ENCODE data around the gene SNAP47. TPM values are rescaled to one million over a fixed set of nuclear protein-coding genes. Genes with fewer than 3 reads are reported as not detected.

The SNAP47 gene
- total RNA-seq, 1 donor from 2014 or later = 52.8 TPM

GRCh38 chr1:227718932-227719331 lies 16.3 kb upstream of the SNAP47 start:
- no peaks in the 10 kb centered on the region for H3K9me3 ChIP-seq (ENCODE audit: low read depth)
- H3K4me1 Mint-ChIP-seq = no peaks in the 10 kb centered on the region
- H3K27me3 Mint-ChIP-seq (ENCODE audit: insufficient read depth, low read depth) = peaks cover 13% of the 10 kb centered on the region
- H3K79me2 ChIP-seq (ENCODE audit: low read depth) = no peaks in the 10 kb centered on the region
- no peaks in the 10 kb centered on the region for H3K27me3 ChIP-seq
- no peak for DNase-seq (ENCODE audit: low spot score)
- H3K4me2 ChIP-seq = no peak overlapping the region
- H3K27ac ChIP-seq = no peak overlapping the region
- no peaks in the 10 kb centered on the region for H4K20me1 ChIP-seq (ENCODE audit: low read depth)
- no peak overlapping the region for H3K9ac ChIP-seq
- H3F3A ChIP-seq (ENCODE audit: low read depth) = no peaks in the 10 kb centered on the region
- TF ChIP-seq CTCF (IDR thresholded peaks at IDR 0.05) (no peak), EZH2 (IDR thresholded peaks at IDR 0.05) (no peak), EZH2phosphoT487 (IDR thresholded peaks at IDR 0.05) (no peak)
- H2AFZ ChIP-seq (replicated peaks) = no peak overlapping the region
- no peaks in the 10 kb centered on the region for H3K4me1 ChIP-seq
- H3K4me3 ChIP-seq = no peak overlapping the region
- no peaks in the 10 kb centered on the region for H3K36me3 Mint-ChIP-seq
- no peak overlapping the region for H3K27ac Mint-ChIP-seq
- no peak overlapping the region for H3K4me3 Mint-ChIP-seq
- H3K36me3 ChIP-seq = no peaks in the 10 kb centered on the region
- peaks cover 53% of the 10 kb centered on the region for H3K9me3 Mint-ChIP-seq

GRCh38 chr1:227723474-227723873 lies 11.8 kb upstream of the SNAP47 start:
- Histone ChIP-seq H3K9me3 (ENCODE audit: low read depth) (no peaks in the 10 kb centered on the region), H3K4me2 (no peak overlapping the region), H3K79me2 (ENCODE audit: low read depth) (no peaks in the 10 kb centered on the region), H3K4me3 (no peak overlapping the region), H3K27ac (no peak overlapping the region), H3K4me1 (peaks cover 6% of the 10 kb centered on the region), H3F3A (ENCODE audit: low read depth) (peaks cover 6% of the 10 kb centered on the region), H3K9ac (no peak overlapping the region), H3K27me3 (peaks cover 5% of the 10 kb centered on the region), H4K20me1 (ENCODE audit: low read depth) (no peaks in the 10 kb centered on the region), H2AFZ (replicated peaks) (no peak overlapping the region), H3K36me3 (no peaks in the 10 kb centered on the region)
- Mint-ChIP-seq H3K9me3 (peaks cover 26% of the 10 kb centered on the region), H3K27ac (no peak overlapping the region), H3K27me3 (ENCODE audit: insufficient read depth, low read depth) (peaks cover 9% of the 10 kb centered on the region), H3K4me3 (no peak overlapping the region), H3K4me1 (peaks cover 7% of the 10 kb centered on the region), H3K36me3 (no peaks in the 10 kb centered on the region)
- no peak for DNase-seq (ENCODE audit: low spot score)
- no peak for TF ChIP-seq CTCF (IDR thresholded peaks at IDR 0.05)
- no peak for TF ChIP-seq EZH2 (IDR thresholded peaks at IDR 0.05)
- TF ChIP-seq EZH2phosphoT487 (IDR thresholded peaks at IDR 0.05) = no peak

- Mint-ChIP-seq H3K4me3 (no peak overlapping the region), H3K9me3 (peaks cover 18% of the 10 kb centered on the region), H3K27me3 (ENCODE audit: insufficient read depth, low read depth) (peaks cover 6% of the 10 kb centered on the region)
These were observed 10.2 kb upstream of the SNAP47 start for GRCh38 chr1:227725046-227725445.

More at GRCh38 chr1:227725046-227725445, 10.2 kb upstream of the SNAP47 start:
- H3F3A ChIP-seq (ENCODE audit: low read depth) = peaks cover 18% of the 10 kb centered on the region
- H4K20me1 ChIP-seq (ENCODE audit: low read depth) = peaks cover 13% of the 10 kb centered on the region
- no peaks in the 10 kb centered on the region for H3K36me3 Mint-ChIP-seq
- no peak overlapping the region for H2AFZ ChIP-seq (replicated peaks)
- H3K79me2 ChIP-seq (ENCODE audit: low read depth) = no peaks in the 10 kb centered on the region
- H3K9ac ChIP-seq = no peak overlapping the region
- H3K4me3 ChIP-seq = no peak overlapping the region
- H3K4me1 Mint-ChIP-seq = peaks cover 20% of the 10 kb centered on the region
- peaks cover 5% of the 10 kb centered on the region for H3K27me3 ChIP-seq
- no peaks in the 10 kb centered on the region for H3K9me3 ChIP-seq (ENCODE audit: low read depth)
- peaks cover 6% of the 10 kb centered on the region for H3K4me1 ChIP-seq
- no peaks in the 10 kb centered on the region for H3K36me3 ChIP-seq
- no peak for DNase-seq (ENCODE audit: low spot score)
- no peak for TF ChIP-seq EZH2 (IDR thresholded peaks at IDR 0.05)
- no peak for TF ChIP-seq CTCF (IDR thresholded peaks at IDR 0.05)
- no peak overlapping the region for H3K4me2 ChIP-seq
- no peak overlapping the region for H3K27ac Mint-ChIP-seq
- H3K27ac ChIP-seq = no peak overlapping the region
